AG04449 (cell line): ENCODE measurements around the gene KIF13A.

Source experiments
- CTCF ChIA-PET: fragments of 350-600 bp; formaldehyde crosslinking; extraction: SDS; loops from one replicate; lab custom pipeline; 2021; ENCODE audit warnings: antibody characterized with exemption; lab: Yijun Ruan, JAX
- POLR2A ChIA-PET: fragments of 400-600, 350-600 bp; formaldehyde crosslinking; extraction: SDS; loops from one replicate; lab custom pipeline; 2020; ENCODE audit warnings: antibody characterized with exemption, inconsistent platforms; lab: Yijun Ruan, JAX
- DNase-seq: peaks from one replicate; pipeline ENCODE4 v3.0.0-alpha.2; 2010; ENCODE audit warnings: low read depth, low spot score
- H3K4me3 ChIP-seq: 2 replicates; pipeline ENCODE4 v1.5.1; 2011; ENCODE audit warnings: low read depth, mild to moderate bottlenecking, control low read depth, low read length
- CTCF ChIP-seq: IDR thresholded peaks from one replicate; pipeline ENCODE4 v1.5.1; 2011; ENCODE audit warnings: mild to moderate bottlenecking, moderate library complexity, low read length, control low read depth, inconsistent platforms; ENCODE audit not compliant: insufficient read depth; ENCODE audit errors: missing control alignments

Gene KIF13A

GRCh38 chr6:17988422-17988944 lies 1.0 kb upstream of the KIF13A start:
- no peak for TF ChIP-seq CTCF
- ChIA-PET POLR2A (no interaction called here), CTCF (interaction anchor here (1.0 to 3.8 kb wide), 4 partner anchors 8 to 134 kb away, joined by 3 to 21 read pairs (median 3); partner anchors contain the start of gene NHLRC1)
- DNase-seq, result no peak
- peak overlapping the region; percentile 79 for H3K4me3 ChIP-seq

GRCh38 chr6:17987697-17988421 lies 424 bp upstream of the KIF13A start:
- peak overlapping the region; percentile 79 for H3K4me3 ChIP-seq
- DNase-seq, result no peak
- ChIA-PET CTCF (interaction anchor here (1.0 to 3.8 kb wide), 6 partner anchors 8 to 170 kb away, joined by 3 to 21 read pairs (median 3); partner anchors contain the start of gene NHLRC1), POLR2A (interaction anchor here (0.8 to 1.4 kb wide), 4 partner anchors 14 to 119 kb away, joined by 3 to 4 read pairs (median 3); no protein-coding TSS in a partner anchor)
- TF ChIP-seq CTCF, result peak; percentile 44

GRCh38 chr6:17986656-17987446 lies 584 bp downstream of the KIF13A start:
- H3K4me3 ChIP-seq, result peak overlapping the region; percentile 79
- CTCF ChIA-PET, result interaction anchor here (1.0 to 3.8 kb wide), 9 partner anchors 10 to 169 kb away, joined by 3 to 21 read pairs (median 3); partner anchors contain the start of gene NHLRC1
- DNase-seq, result no peak
- POLR2A ChIA-PET, result interaction anchor here (0.5 to 1.4 kb wide), 5 partner anchors 13 to 118 kb away, joined by 3 to 4 read pairs (median 3); no protein-coding TSS in a partner anchor
- no peak for TF ChIP-seq CTCF

GRCh38 chr6:17985934-17986655 lies 1.3 kb downstream of the KIF13A start:
- POLR2A ChIA-PET, result interaction anchor here (0.5 kb wide), 1 partner anchor 37 kb away, joined by 3 read pairs; no protein-coding TSS in a partner anchor
- CTCF ChIA-PET, result interaction anchor here (0.6 to 3.8 kb wide), 13 partner anchors 8 to 171 kb away, joined by 3 to 21 read pairs (median 4); partner anchors contain the start of gene NHLRC1
- TF ChIP-seq CTCF, result no peak
- H3K4me3 ChIP-seq, result peak overlapping the region; percentile 79
- no peak for DNase-seq

- peak overlapping the region; percentile 79 for H3K4me3 ChIP-seq
- CTCF ChIA-PET, result interaction anchor here (1.1 to 3.8 kb wide), 11 partner anchors 9 to 170 kb away, joined by 3 to 21 read pairs (median 4); partner anchors contain the start of gene NHLRC1
- POLR2A ChIA-PET, result interaction anchor here (0.6 kb wide), 1 partner anchor 59 kb away, joined by 3 read pairs; no protein-coding TSS in a partner anchor
- TF ChIP-seq CTCF, result no peak
- no peak for DNase-seq
Measured at GRCh38 chr6:17984812-17985670, 2.4 kb downstream of the KIF13A start.
